ENCODE measurements around the gene ABCB4.

The ABCB4 gene

GRCh38 chr7:87395442-87396020 lies 79.9 kb downstream of the ABCB4 start:
- WGBS, 2 experiments (ENCODE audit: insufficient coverage in 2 of 2) = 90% methylated on average over 1 of the region's 1 CpG; no CpG with 5 or more reads in 1 of the 2 experiments
- Histone ChIP-seq H3K4me1 (ENCODE audit: control insufficient read depth, insufficient read depth, low read length, poor library complexity, severe bottlenecking) (no peaks in the 10 kb centered on the region), H3K9me3 (ENCODE audit: control insufficient read depth, low read length) (no peaks in the 10 kb centered on the region), H3K4me3 (ENCODE audit: extremely low read depth, insufficient read depth, low read length, poor library complexity, severe bottlenecking) (no peak overlapping the region), H3K36me3 (ENCODE audit: control insufficient read depth, insufficient read depth, low read length) (no peaks in the 10 kb centered on the region), H3K27ac (ENCODE audit: low read depth, low read length, severe bottlenecking) (no peak overlapping the region)

DNA sequence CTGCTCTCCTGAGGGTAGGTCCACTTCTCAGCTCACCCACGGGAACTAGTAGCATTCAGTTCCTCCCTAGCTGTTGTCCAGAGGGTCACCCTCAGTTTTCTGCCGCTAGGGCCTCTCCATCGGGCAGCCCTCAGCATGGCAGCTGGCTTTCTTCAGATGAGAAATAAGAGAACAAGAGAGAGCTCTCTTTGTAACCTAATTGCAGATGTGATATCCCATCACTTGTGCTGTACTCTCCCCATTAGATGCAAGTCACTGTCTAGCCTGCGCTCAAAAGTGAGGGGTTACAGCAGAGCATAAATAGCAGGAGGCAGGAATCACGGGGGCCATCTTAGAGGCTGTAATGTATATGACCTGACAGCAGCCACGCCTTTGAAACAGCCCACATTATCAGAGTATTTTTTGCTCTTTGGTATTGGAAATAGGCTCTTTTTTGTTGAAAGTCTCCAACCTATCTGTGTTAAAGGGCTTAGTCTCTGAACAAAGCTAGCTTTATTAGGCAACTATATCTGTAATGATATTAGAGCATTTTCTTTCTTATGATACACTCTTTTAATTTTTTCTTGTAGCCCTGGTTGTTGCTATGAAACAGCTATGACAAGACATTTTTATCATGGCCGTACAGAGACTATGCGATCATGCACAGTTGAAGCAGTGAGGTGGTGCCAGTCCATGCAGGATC lies 84.3 kb downstream of the ABCB4 start:
- Histone ChIP-seq H3K36me3 (ENCODE audit: control insufficient read depth, insufficient read depth, low read length) (no peaks in the 10 kb centered on the region), H3K4me3 (ENCODE audit: extremely low read depth, insufficient read depth, low read length, poor library complexity, severe bottlenecking) (no peak overlapping the region), H3K4me1 (ENCODE audit: control insufficient read depth, insufficient read depth, low read length, poor library complexity, severe bottlenecking) (no peaks in the 10 kb centered on the region), H3K9me3 (ENCODE audit: control insufficient read depth, low read length) (no peaks in the 10 kb centered on the region), H3K27ac (ENCODE audit: low read depth, low read length, severe bottlenecking) (no peak overlapping the region)
- 94% methylated on average over 5 to 8 of the region's 8 CpGs for WGBS, 2 experiments (ENCODE audit: insufficient coverage in 2 of 2)

- no peaks in the 10 kb centered on the region for H3K4me1 ChIP-seq (ENCODE audit: control insufficient read depth, insufficient read depth, low read length, poor library complexity, severe bottlenecking)
- peaks cover 6% of the 10 kb centered on the region for H3K36me3 ChIP-seq (ENCODE audit: control insufficient read depth, insufficient read depth, low read length)
- H3K9me3 ChIP-seq (ENCODE audit: control insufficient read depth, low read length) = no peaks in the 10 kb centered on the region
- H3K27ac ChIP-seq (ENCODE audit: low read depth, low read length, severe bottlenecking) = no peak overlapping the region
- no peak overlapping the region for H3K4me3 ChIP-seq (ENCODE audit: extremely low read depth, insufficient read depth, low read length, poor library complexity, severe bottlenecking)
- WGBS, 2 experiments (ENCODE audit: insufficient coverage in 2 of 2) = no CpG with 5 or more reads among the region's 5 CpGs
Observed at GRCh38 chr7:87380905-87381304, 94.6 kb downstream of the ABCB4 start.

DNA sequence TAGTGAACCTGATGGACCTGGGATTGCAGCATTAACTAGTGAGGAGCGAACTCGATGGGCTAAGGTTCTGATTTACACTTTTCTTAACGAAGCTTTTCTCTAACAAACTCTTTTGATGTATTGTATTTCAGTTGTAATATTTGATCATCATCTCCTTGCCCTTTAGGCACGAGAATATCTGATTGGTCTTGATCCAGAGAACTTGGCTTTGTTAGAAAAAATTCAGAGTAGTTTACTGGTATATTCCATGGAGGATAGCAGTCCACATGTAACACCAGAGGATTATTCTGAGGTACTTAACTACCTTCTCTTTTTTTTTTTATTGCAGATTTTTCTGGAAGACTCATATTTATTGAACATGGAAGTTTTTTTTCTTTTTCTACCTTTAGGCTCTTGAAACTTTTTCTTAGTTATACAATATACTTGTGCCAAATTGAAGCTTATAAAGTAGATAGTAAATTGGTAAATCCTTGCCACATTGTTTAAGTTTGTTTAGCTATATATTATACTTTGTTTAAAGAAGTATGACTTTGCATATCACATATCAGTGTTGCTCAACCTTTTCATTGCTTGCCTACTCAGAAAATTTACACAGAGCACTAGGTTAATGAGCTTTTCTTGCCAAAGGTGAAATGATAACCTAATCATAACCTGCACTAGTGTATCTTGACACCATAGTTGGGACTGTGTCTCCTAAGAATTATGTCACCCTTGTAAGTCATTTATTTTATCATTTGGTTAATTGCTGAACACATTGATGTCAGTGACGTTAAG lies 99.6 kb downstream of the ABCB4 start:
- Histone ChIP-seq H3K36me3 (ENCODE audit: control insufficient read depth, insufficient read depth, low read length) (no peaks in the 10 kb centered on the region), H3K4me1 (ENCODE audit: control insufficient read depth, insufficient read depth, low read length, poor library complexity, severe bottlenecking) (no peaks in the 10 kb centered on the region), H3K4me3 (ENCODE audit: extremely low read depth, insufficient read depth, low read length, poor library complexity, severe bottlenecking) (no peak overlapping the region), H3K9me3 (ENCODE audit: control insufficient read depth, low read length) (no peaks in the 10 kb centered on the region), H3K27ac (ENCODE audit: low read depth, low read length, severe bottlenecking) (no peak overlapping the region)
- WGBS, 2 experiments (ENCODE audit: insufficient coverage in 2 of 2) = no CpG with 5 or more reads among the region's 5 CpGs

- Histone ChIP-seq H3K4me3 (ENCODE audit: extremely low read depth, insufficient read depth, low read length, poor library complexity, severe bottlenecking) (no peak overlapping the region), H3K36me3 (ENCODE audit: control insufficient read depth, insufficient read depth, low read length) (no peaks in the 10 kb centered on the region), H3K27ac (ENCODE audit: low read depth, low read length, severe bottlenecking) (no peak overlapping the region), H3K4me1 (ENCODE audit: control insufficient read depth, insufficient read depth, low read length, poor library complexity, severe bottlenecking) (no peaks in the 10 kb centered on the region), H3K9me3 (ENCODE audit: control insufficient read depth, low read length) (no peaks in the 10 kb centered on the region)
- no CpG with 5 or more reads among the region's 1 CpG for WGBS, 2 experiments (ENCODE audit: insufficient coverage in 2 of 2)
Observed at GRCh38 chr7:87370660-87371180, 104.8 kb downstream of the ABCB4 start.

DNA sequence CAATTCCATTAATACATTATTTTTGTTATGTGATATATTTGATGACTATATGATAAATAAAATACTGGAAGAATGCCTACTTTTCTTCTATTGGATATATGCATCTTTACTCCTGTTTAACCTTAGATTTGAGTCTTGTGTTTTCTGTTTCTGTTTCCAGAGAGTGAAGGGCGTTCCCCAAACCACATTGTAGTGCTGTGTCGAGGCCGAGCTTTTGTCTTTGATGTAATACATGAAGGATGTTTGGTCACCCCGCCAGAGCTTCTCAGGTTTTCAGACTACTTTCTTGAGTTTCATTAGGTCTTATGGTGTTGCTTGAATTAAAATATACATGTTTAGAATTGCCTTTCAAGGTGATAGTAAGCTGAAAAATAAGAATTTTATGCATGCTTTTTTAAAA lies 106.3 kb downstream of the ABCB4 start:
- Histone ChIP-seq H3K36me3 (ENCODE audit: control insufficient read depth, insufficient read depth, low read length) (no peaks in the 10 kb centered on the region), H3K27ac (ENCODE audit: low read depth, low read length, severe bottlenecking) (no peak overlapping the region), H3K4me3 (ENCODE audit: extremely low read depth, insufficient read depth, low read length, poor library complexity, severe bottlenecking) (no peak overlapping the region), H3K9me3 (ENCODE audit: control insufficient read depth, low read length) (no peaks in the 10 kb centered on the region), H3K4me1 (ENCODE audit: control insufficient read depth, insufficient read depth, low read length, poor library complexity, severe bottlenecking) (no peaks in the 10 kb centered on the region)
- no CpG with 5 or more reads among the region's 4 CpGs for WGBS, 2 experiments (ENCODE audit: insufficient coverage in 2 of 2)

DNA sequence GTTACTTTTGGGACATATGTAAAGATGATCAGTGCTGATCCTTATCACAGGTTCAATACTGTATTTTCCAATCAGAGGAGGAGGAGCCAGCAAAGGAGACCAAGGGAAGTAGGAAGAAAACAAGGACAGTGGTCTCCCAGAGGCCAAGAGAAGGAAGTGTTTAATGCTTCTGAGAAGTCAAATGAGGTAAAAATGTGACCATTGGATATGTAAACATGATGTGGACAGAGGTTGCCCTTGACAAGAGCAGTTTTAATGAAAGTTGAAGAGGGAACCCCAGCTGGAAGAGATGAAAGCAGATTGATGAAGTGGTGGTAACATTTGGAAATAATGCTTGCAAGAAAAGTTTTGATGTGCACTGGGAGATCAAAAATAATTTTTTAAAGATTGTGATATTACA lies 111.2 kb downstream of the ABCB4 start:
- no peaks in the 10 kb centered on the region for H3K9me3 ChIP-seq (ENCODE audit: control insufficient read depth, low read length)
- no peak overlapping the region for H3K4me3 ChIP-seq (ENCODE audit: extremely low read depth, insufficient read depth, low read length, poor library complexity, severe bottlenecking)
- H3K27ac ChIP-seq (ENCODE audit: low read depth, low read length, severe bottlenecking) = no peak overlapping the region
- H3K4me1 ChIP-seq (ENCODE audit: control insufficient read depth, insufficient read depth, low read length, poor library complexity, severe bottlenecking) = no peaks in the 10 kb centered on the region
- no peaks in the 10 kb centered on the region for H3K36me3 ChIP-seq (ENCODE audit: control insufficient read depth, insufficient read depth, low read length)

DNA sequence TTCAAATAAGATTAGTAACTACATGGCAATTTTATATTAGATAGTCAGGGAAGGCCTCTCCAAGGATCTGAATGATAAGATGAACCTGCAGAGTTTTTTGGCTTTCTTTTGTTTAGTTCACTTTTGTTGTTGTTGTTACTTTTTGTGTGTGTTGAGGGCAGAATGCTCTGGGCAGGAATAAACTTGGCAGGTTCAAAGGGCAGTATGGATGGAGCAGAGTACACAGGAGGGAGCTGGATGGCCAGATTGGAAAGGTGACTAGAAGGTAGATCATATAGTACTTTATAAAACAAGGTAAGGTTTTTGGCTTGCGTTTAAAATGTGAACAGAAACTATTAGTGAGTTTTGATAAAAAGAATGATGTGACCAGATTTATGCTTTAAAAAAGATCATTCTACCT lies 112.1 kb downstream of the ABCB4 start:
- H3K4me1 ChIP-seq (ENCODE audit: control insufficient read depth, insufficient read depth, low read length, poor library complexity, severe bottlenecking) = no peaks in the 10 kb centered on the region
- H3K36me3 ChIP-seq (ENCODE audit: control insufficient read depth, insufficient read depth, low read length) = no peaks in the 10 kb centered on the region
- WGBS, 2 experiments (ENCODE audit: insufficient coverage in 2 of 2) = 60% methylated on average over 1 of the region's 1 CpG; no CpG with 5 or more reads in 1 of the 2 experiments
- no peak overlapping the region for H3K4me3 ChIP-seq (ENCODE audit: extremely low read depth, insufficient read depth, low read length, poor library complexity, severe bottlenecking)
- H3K27ac ChIP-seq (ENCODE audit: low read depth, low read length, severe bottlenecking) = no peak overlapping the region
- no peaks in the 10 kb centered on the region for H3K9me3 ChIP-seq (ENCODE audit: control insufficient read depth, low read length)

DNA sequence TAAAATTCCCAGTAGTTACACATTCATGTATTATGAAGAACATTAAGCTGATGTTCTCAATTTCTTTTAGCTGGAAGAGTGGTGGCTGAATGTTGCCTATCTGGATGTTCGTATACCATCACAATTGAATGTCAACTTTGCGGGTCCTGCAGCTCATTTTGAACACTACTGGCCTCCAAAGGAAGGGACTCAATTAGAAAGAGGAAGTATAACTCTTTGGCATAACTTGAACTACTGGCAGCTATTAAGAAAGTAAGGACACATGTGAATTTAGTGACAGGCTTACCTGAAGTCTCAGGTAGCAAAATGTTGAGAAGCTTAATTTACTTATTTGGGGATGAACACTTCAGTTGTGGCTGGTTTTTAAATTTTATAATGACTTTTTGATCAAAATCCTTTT lies 114.2 kb downstream of the ABCB4 start:
- Histone ChIP-seq H3K27ac (ENCODE audit: low read depth, low read length, severe bottlenecking) (no peak overlapping the region), H3K4me3 (ENCODE audit: extremely low read depth, insufficient read depth, low read length, poor library complexity, severe bottlenecking) (no peak overlapping the region), H3K4me1 (ENCODE audit: control insufficient read depth, insufficient read depth, low read length, poor library complexity, severe bottlenecking) (no peaks in the 10 kb centered on the region), H3K9me3 (ENCODE audit: control insufficient read depth, low read length) (peaks cover 7% of the 10 kb centered on the region), H3K36me3 (ENCODE audit: control insufficient read depth, insufficient read depth, low read length) (peaks cover 7% of the 10 kb centered on the region)
- WGBS, 2 experiments (ENCODE audit: insufficient coverage in 2 of 2) = 100% methylated on average over 1 of the region's 2 CpGs; no CpG with 5 or more reads in 1 of the 2 experiments

DNA sequence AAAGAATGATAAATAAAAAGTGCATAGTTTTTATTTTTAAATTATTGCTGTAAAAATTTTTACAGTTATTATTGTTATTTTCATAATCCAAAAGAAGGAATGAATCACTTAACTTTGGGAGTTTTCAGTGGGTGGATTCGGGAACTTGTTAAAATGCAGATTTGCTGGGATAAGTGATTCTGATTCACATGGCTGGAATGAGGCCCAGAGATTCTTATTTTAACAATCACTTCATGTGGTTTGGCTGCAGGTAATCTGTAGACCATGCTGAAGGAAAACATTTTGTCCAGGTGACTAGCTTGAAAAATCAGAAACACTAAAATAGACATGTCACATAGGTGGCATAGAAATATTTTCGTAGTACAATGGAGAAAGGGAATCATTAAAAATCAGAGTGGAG lies 116.1 kb downstream of the ABCB4 start:
- Histone ChIP-seq H3K4me1 (ENCODE audit: control insufficient read depth, insufficient read depth, low read length, poor library complexity, severe bottlenecking) (no peaks in the 10 kb centered on the region), H3K27ac (ENCODE audit: low read depth, low read length, severe bottlenecking) (no peak overlapping the region), H3K9me3 (ENCODE audit: control insufficient read depth, low read length) (peaks cover 18% of the 10 kb centered on the region), H3K36me3 (ENCODE audit: control insufficient read depth, insufficient read depth, low read length) (peaks cover 11% of the 10 kb centered on the region), H3K4me3 (ENCODE audit: extremely low read depth, insufficient read depth, low read length, poor library complexity, severe bottlenecking) (no peak overlapping the region)
- no CpG with 5 or more reads among the region's 2 CpGs for WGBS, 2 experiments (ENCODE audit: insufficient coverage in 2 of 2)

GRCh38 chr7:87356448-87356847 lies 119.0 kb downstream of the ABCB4 start:
- no peak overlapping the region for H3K27ac ChIP-seq (ENCODE audit: low read depth, low read length, severe bottlenecking)
- no peak overlapping the region for H3K4me3 ChIP-seq (ENCODE audit: extremely low read depth, insufficient read depth, low read length, poor library complexity, severe bottlenecking)
- H3K4me1 ChIP-seq (ENCODE audit: control insufficient read depth, insufficient read depth, low read length, poor library complexity, severe bottlenecking) = no peaks in the 10 kb centered on the region
- WGBS, 2 experiments (ENCODE audit: insufficient coverage in 2 of 2) = 80 to 100% methylated on average over 1 of the region's 1 CpG
- H3K9me3 ChIP-seq (ENCODE audit: control insufficient read depth, low read length) = peaks cover 28% of the 10 kb centered on the region
- H3K36me3 ChIP-seq (ENCODE audit: control insufficient read depth, insufficient read depth, low read length) = peaks cover 22% of the 10 kb centered on the region
